ENCODE measurements around the gene SEMA4D.

The SEMA4D gene

GRCh38 chr9:89502038-89502601, 4.2 kb upstream of the SEMA4D start:
- H3K27ac ChIP-seq = no peak overlapping the region
- no peak for TF ChIP-seq CTCF (IDR thresholded peaks at IDR 0.05)
- no peak for TF ChIP-seq ZFX (IDR thresholded peaks at IDR 0.05; ENCODE audit: borderline replicate concordance)

GRCh38 chr9:89501311-89501898, 3.5 kb upstream of the SEMA4D start:
- TF ChIP-seq CTCF (IDR thresholded peaks at IDR 0.05) (no peak), ZFX (IDR thresholded peaks at IDR 0.05; ENCODE audit: borderline replicate concordance) (no peak)
- H3K27ac ChIP-seq = no peak overlapping the region

- no peak for TF ChIP-seq ZFX (IDR thresholded peaks at IDR 0.05; ENCODE audit: borderline replicate concordance)
- no peak for TF ChIP-seq CTCF (IDR thresholded peaks at IDR 0.05)
- no peak overlapping the region for H3K27ac ChIP-seq
Observed at GRCh38 chr9:89500008-89500407, 2.1 kb upstream of the SEMA4D start.

GRCh38 chr9:89498852-89499480, 1.1 kb upstream of the SEMA4D start:
- H3K27ac ChIP-seq = no peak overlapping the region
- TF ChIP-seq CTCF (IDR thresholded peaks at IDR 0.05) = no peak
- no peak for TF ChIP-seq ZFX (IDR thresholded peaks at IDR 0.05; ENCODE audit: borderline replicate concordance)

- peak overlapping the region; percentile 40 for H3K27ac ChIP-seq
- no peak for TF ChIP-seq ZFX (IDR thresholded peaks at IDR 0.05; ENCODE audit: borderline replicate concordance)
- TF ChIP-seq CTCF (IDR thresholded peaks at IDR 0.05) = no peak
Observed at GRCh38 chr9:89497257-89497963, 503 bp downstream of the SEMA4D start.

- TF ChIP-seq CTCF (IDR thresholded peaks at IDR 0.05) (no peak), ZFX (IDR thresholded peaks at IDR 0.05; ENCODE audit: borderline replicate concordance) (no peak)
- peak overlapping the region; percentile 40; the same call in 1 of the 2 replicates for H3K27ac ChIP-seq
Observed at GRCh38 chr9:89496645-89497256, 1.2 kb downstream of the SEMA4D start.
